ENCODE measurements around the gene GABBR1. TPM values are rescaled to one million over a fixed set of nuclear protein-coding genes. Genes with fewer than 3 reads are reported as not detected.

Gene GABBR1
- total and polyA plus RNA-seq, 2 donors from 2014 or later: 12.7 to 46.7 TPM

GRCh38 chr6:29596381-29596900 is 36.5 kb downstream of the GABBR1 start:
- Histone ChIP-seq H3K27ac (ENCODE audit: low read depth in 2 of 2, low read length in 2 of 2) (no peak overlapping the region), H3K27me3 (ENCODE audit: control insufficient read depth, insufficient read depth, low read length) (no peaks in the 10 kb centered on the region), H3K36me3 (ENCODE audit: control insufficient read depth in 2 of 3, insufficient read depth in 3 of 3, low read length in 3 of 3) (no peaks in the 10 kb centered on the region), H3K9me3 (ENCODE audit: control insufficient read depth in 2 of 3, insufficient read depth in 1 of 3, low read length in 3 of 3) (no peaks in the 10 kb centered on the region), H3K4me3 (ENCODE audit: low read length in 3 of 3) (no peak overlapping the region), H3K9ac (ENCODE audit: low read length in 3 of 3) (no peak overlapping the region), H3K4me1 (ENCODE audit: control insufficient read depth in 2 of 3, insufficient read depth in 2 of 3, low read depth in 1 of 3, low read length in 3 of 3) (no peaks in the 10 kb centered on the region)
- intact Hi-C loops (cut with DNase I): no loop called here
- FAIRE-seq (no peak), DNase-seq (peak in 1 of 5 donors; percentile 4)
- no peak for TF ChIP-seq CTCF (IDR thresholded peaks at IDR 0.05; ENCODE audit: borderline replicate concordance, extremely low read depth, insufficient read depth)

GRCh38 chr6:29593199-29593855 is 39.7 kb downstream of the GABBR1 start:
- FAIRE-seq (no peak), DNase-seq (peak in 1 of 5 donors; percentile 1)
- no peak overlapping the region for H3K9ac ChIP-seq (ENCODE audit: low read length in 3 of 3)
- intact Hi-C loops (cut with DNase I): no loop called here
- no peak overlapping the region for H3K4me3 ChIP-seq (ENCODE audit: low read length in 3 of 3)
- H3K9me3 ChIP-seq (ENCODE audit: control insufficient read depth in 2 of 3, insufficient read depth in 1 of 3, low read length in 3 of 3): no peaks in the 10 kb centered on the region
- H3K36me3 ChIP-seq (ENCODE audit: control insufficient read depth in 2 of 3, insufficient read depth in 3 of 3, low read length in 3 of 3): no peaks in the 10 kb centered on the region
- H3K27me3 ChIP-seq (ENCODE audit: control insufficient read depth, insufficient read depth, low read length): no peaks in the 10 kb centered on the region
- H3K27ac ChIP-seq (ENCODE audit: low read depth in 2 of 2, low read length in 2 of 2): no peak overlapping the region
- no peak for TF ChIP-seq CTCF (IDR thresholded peaks at IDR 0.05; ENCODE audit: borderline replicate concordance, extremely low read depth, insufficient read depth)
- H3K4me1 ChIP-seq (ENCODE audit: control insufficient read depth in 2 of 3, insufficient read depth in 2 of 3, low read depth in 1 of 3, low read length in 3 of 3): no peaks in the 10 kb centered on the region

GRCh38 chr6:29591677-29592076 is 41.3 kb downstream of the GABBR1 start:
- Histone ChIP-seq H3K27me3 (ENCODE audit: control insufficient read depth, insufficient read depth, low read length) (no peaks in the 10 kb centered on the region), H3K9ac (ENCODE audit: low read length in 3 of 3) (no peak overlapping the region), H3K36me3 (ENCODE audit: control insufficient read depth in 2 of 3, insufficient read depth in 3 of 3, low read length in 3 of 3) (no peaks in the 10 kb centered on the region), H3K4me1 (ENCODE audit: control insufficient read depth in 2 of 3, insufficient read depth in 2 of 3, low read depth in 1 of 3, low read length in 3 of 3) (no peaks in the 10 kb centered on the region), H3K9me3 (ENCODE audit: control insufficient read depth in 2 of 3, insufficient read depth in 1 of 3, low read length in 3 of 3) (no peaks in the 10 kb centered on the region), H3K4me3 (ENCODE audit: low read length in 3 of 3) (no peak overlapping the region), H3K27ac (ENCODE audit: low read depth in 2 of 2, low read length in 2 of 2) (no peak overlapping the region)
- FAIRE-seq (no peak), DNase-seq (no peak)
- TF ChIP-seq CTCF (IDR thresholded peaks at IDR 0.05; ENCODE audit: borderline replicate concordance, extremely low read depth, insufficient read depth): no peak
- intact Hi-C loops (cut with DNase I): no loop called here

All from kidney (tissue), 14 donors.